Body of pancreas (tissue), 4 donors: ENCODE data around the gene PFKM.

Source experiments
- CTCF ChIP-seq, 7 experiments: fragments of 450-650 bp in 4 of 7; fragments of 200-600 bp in 3 of 7; sonication (generic) in 3 of 7; IDR thresholded peaks; one replicate each; pipeline ENCODE4 v1.5.1; 2016 to 2019; ENCODE audit warnings: antibody characterized with exemption in 7 of 7
- POLR2A ChIP-seq, 3 donors: fragments of 450-650 bp; IDR thresholded peaks; one replicate each; pipeline ENCODE4 v1.6.1; 2016; ENCODE audit warnings: antibody characterized with exemption in 3 of 3, mild to moderate bottlenecking in 2 of 3

GRCh38 chr12:48092611-48093010 lies 26.6 kb upstream of the PFKM start:
- TF ChIP-seq CTCF (IDR thresholded peaks at IDR 0.05) (no peak), POLR2A (IDR thresholded peaks at IDR 0.05) (no peak)
